Mesothelial cell of epicardium (in vitro differentiated cells): ENCODE measurements around the gene AKNAD1. TPM values are rescaled to one million over a fixed set of nuclear protein-coding genes. Genes with fewer than 3 reads are reported as not detected.

Experiments used
- DNase-seq, 2 experiments: peaks; one replicate each; pipeline ENCODE4 v3.0.0; 2021; ENCODE audit warnings: low spot score in 2 of 2; ENCODE audit not compliant: unreplicated experiment in 2 of 2
- H3K27ac Mint-ChIP-seq: 2 replicates; pipeline ENCODE4 v1.8.0; 2021; ENCODE audit warnings: mixed read lengths
- H3K27me3 Mint-ChIP-seq: 2 replicates; pipeline ENCODE4 v1.8.0; 2021; ENCODE audit warnings: low read depth, mixed read lengths
- H3K36me3 Mint-ChIP-seq: 2 replicates; pipeline ENCODE4 v1.8.0; 2021; ENCODE audit warnings: mixed read lengths
- H3K4me1 Mint-ChIP-seq: 2 replicates; pipeline ENCODE4 v1.8.0; 2021; ENCODE audit warnings: mixed read lengths
- H3K4me3 Mint-ChIP-seq: 2 replicates; pipeline ENCODE4 v1.8.0; 2021; ENCODE audit warnings: mild to moderate bottlenecking, moderate library complexity, mixed read lengths
- H3K9me3 Mint-ChIP-seq: 2 replicates; pipeline ENCODE4 v1.8.0; 2021; ENCODE audit warnings: mixed read lengths
- CTCF ChIP-seq: fragments of 200-600 bp; sonication (generic); IDR thresholded peaks from one replicate; pipeline ENCODE4 v1.5.0; 2021; ENCODE audit warnings: antibody characterized with exemption; ENCODE audit not compliant: unreplicated experiment
- total RNA-seq: library from RNA; stranded (reverse); gene quantifications from 3 replicates; pipeline ENCODE4 v1.2.1, GENCODE V29; 2021

Gene AKNAD1
- total RNA-seq, 1 donor from 2014 or later, result not detected

- no peak overlapping the region for H3K4me3 Mint-ChIP-seq
- no peak for TF ChIP-seq CTCF
- no peak overlapping the region for H3K27ac Mint-ChIP-seq
- peaks cover 3% of the 10 kb centered on the region for H3K4me1 Mint-ChIP-seq
- no peaks in the 10 kb centered on the region for H3K9me3 Mint-ChIP-seq
- no peaks in the 10 kb centered on the region for H3K27me3 Mint-ChIP-seq
- H3K36me3 Mint-ChIP-seq, result peaks cover 28% of the 10 kb centered on the region
- DNase-seq, result no peak
These were observed 48.5 kb downstream of the AKNAD1 start for GRCh38 chr1:108808438-108808837.

GRCh38 chr1:108803548-108803947 is 53.3 kb downstream of the AKNAD1 start:
- TF ChIP-seq CTCF, result no peak
- Mint-ChIP-seq H3K36me3 (peaks cover 42% of the 10 kb centered on the region), H3K27me3 (no peaks in the 10 kb centered on the region), H3K4me1 (no peaks in the 10 kb centered on the region), H3K9me3 (no peaks in the 10 kb centered on the region), H3K27ac (no peak overlapping the region), H3K4me3 (no peak overlapping the region)
- DNase-seq, result no peak

- Mint-ChIP-seq H3K4me3 (no peak overlapping the region), H3K4me1 (no peaks in the 10 kb centered on the region)
- DNase-seq, result no peak
These were observed 55.8 kb downstream of the AKNAD1 start for GRCh38 chr1:108801101-108801500.

GRCh38 chr1:108799001-108799400 is 57.9 kb downstream of the AKNAD1 start:
- Mint-ChIP-seq H3K9me3 (no peaks in the 10 kb centered on the region), H3K27me3 (no peaks in the 10 kb centered on the region), H3K4me1 (no peaks in the 10 kb centered on the region), H3K4me3 (no peak overlapping the region), H3K36me3 (peaks cover 45% of the 10 kb centered on the region), H3K27ac (no peak overlapping the region)
- no peak for DNase-seq
- TF ChIP-seq CTCF, result no peak

More at GRCh38 chr1:108801101-108801500, 55.8 kb downstream of the AKNAD1 start:
- Mint-ChIP-seq H3K27ac (peak overlapping the region; percentile 14), H3K27me3 (no peaks in the 10 kb centered on the region), H3K36me3 (peaks cover 36% of the 10 kb centered on the region), H3K9me3 (no peaks in the 10 kb centered on the region)
- TF ChIP-seq CTCF, result no peak

- H3K36me3 Mint-ChIP-seq, result peaks cover 63% of the 10 kb centered on the region
- no peak overlapping the region for H3K4me3 Mint-ChIP-seq
- peaks cover 5% of the 10 kb centered on the region for H3K4me1 Mint-ChIP-seq
- peaks cover 35% of the 10 kb centered on the region for H3K9me3 Mint-ChIP-seq
- H3K27me3 Mint-ChIP-seq, result no peaks in the 10 kb centered on the region
- no peak overlapping the region for H3K27ac Mint-ChIP-seq
- no peak for DNase-seq
- TF ChIP-seq CTCF, result no peak
These were observed 64.5 kb downstream of the AKNAD1 start for GRCh38 chr1:108792420-108792819.

- Mint-ChIP-seq H3K9me3 (peaks cover 39% of the 10 kb centered on the region), H3K36me3 (peaks cover 68% of the 10 kb centered on the region), H3K4me1 (peaks cover 5% of the 10 kb centered on the region), H3K27me3 (no peaks in the 10 kb centered on the region), H3K27ac (no peak overlapping the region), H3K4me3 (no peak overlapping the region)
- DNase-seq, result no peak
- TF ChIP-seq CTCF, result no peak
These were observed 65.1 kb downstream of the AKNAD1 start for GRCh38 chr1:108791790-108792189.
